NCI-H2107 treated with DMSO at 0.1 percent for 48 hours (cell line): ENCODE data around the gene TNIP1.

Experiments
- DNase-seq: peaks from one replicate; lab custom pipeline; 2025; ENCODE audit not compliant: unreplicated experiment; lab: John Stamatoyannopoulos, UW

Gene TNIP1

GRCh38 chr5:151005187-151005949, 75.5 kb downstream of the TNIP1 start:
- DNase-seq: no peak

- DNase-seq: no peak
Observed at GRCh38 chr5:151004499-151004898, 76.3 kb downstream of the TNIP1 start.

GRCh38 chr5:151003503-151003860, 77.4 kb downstream of the TNIP1 start:
- no peak for DNase-seq

GRCh38 chr5:151002681-151003502, 77.9 kb downstream of the TNIP1 start:
- no peak for DNase-seq

DNA sequence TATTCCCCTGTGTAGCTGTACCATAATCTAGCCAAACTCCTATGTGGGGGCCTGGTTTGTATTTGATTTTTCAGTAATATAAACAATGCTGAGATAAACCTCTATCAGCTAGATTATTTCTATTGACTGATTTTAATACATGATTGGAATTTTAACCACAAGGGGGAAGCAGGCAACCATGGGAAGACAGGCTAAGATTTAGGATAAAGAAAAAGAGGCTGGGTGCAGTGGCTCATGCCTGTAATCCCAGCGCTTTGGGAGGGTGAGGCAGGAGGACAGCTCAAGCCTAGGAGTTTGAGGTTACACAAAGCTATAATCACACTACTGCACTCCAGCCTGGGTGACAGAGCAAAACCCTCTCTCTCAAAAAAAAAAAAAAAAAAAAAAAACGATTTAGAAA, 78.6 kb downstream of the TNIP1 start:
- no peak for DNase-seq

DNA sequence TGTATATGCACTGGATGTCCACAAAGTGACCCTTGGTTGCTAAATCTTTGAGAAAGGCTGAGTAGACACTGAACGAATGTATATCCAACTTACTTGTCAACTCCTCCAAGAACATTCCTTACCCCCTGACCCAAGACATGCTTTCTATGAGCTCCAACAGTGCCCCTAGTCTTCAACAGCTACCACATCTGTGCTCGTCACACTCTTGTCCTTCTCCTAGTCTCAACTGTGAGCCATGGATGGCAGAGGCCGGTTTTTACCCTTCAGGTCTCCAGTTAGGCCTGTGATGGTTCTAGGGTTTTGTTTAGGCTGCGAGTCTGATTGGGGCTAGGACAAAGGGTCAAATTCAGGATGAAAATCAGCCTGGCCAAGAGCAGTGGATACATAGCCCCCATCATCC, 79.4 kb downstream of the TNIP1 start:
- DNase-seq: no peak

- no peak for DNase-seq
Observed at GRCh38 chr5:150999704-151000442, 81.0 kb downstream of the TNIP1 start.

GRCh38 chr5:150993826-150994412, 86.9 kb downstream of the TNIP1 start:
- no peak for DNase-seq

- no peak for DNase-seq
Observed at GRCh38 chr5:150993422-150993821, 87.4 kb downstream of the TNIP1 start.

DNA sequence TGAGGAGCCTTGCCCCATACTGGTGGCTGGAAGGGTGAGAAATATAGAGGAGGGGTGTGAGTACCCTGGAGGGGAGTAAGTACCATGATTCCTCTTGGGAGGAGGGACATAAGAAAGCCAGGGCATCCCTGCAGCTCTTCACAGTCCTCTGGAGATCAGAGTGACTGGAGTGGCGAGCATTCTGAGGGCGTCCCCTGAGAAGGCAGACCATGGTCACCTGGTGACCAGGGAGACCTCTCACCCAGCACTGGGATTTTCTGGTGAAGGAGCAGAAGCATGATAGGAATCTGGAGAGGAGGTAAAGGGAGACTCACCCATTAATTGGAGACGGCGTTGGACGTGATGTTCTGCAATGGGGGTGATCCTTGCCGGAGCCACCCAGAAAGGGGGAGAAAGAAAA, 88.1 kb downstream of the TNIP1 start:
- DNase-seq: no peak

DNA sequence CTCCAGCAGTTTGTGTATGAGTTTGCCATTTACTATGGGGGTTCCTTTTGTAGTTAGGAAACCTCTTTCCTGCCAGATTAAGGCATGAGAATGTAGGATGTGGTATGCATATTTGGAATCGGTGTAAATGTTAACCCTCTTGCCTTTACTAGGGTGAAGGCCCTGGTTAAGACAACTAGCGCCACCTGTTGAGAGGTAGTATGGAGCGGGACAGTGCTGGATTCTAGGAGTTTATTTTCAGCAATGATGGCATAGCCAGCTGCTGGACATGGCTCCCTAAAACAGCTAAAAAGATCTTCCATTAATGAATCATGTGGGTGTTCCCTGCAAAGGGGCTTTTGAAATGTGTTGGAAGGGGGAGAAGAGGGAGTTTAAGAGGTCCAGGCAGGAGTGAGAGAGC, 91.1 kb downstream of the TNIP1 start:
- no peak for DNase-seq

- DNase-seq: peak; percentile 2
Observed at GRCh38 chr5:150987746-150988145, 93.1 kb downstream of the TNIP1 start.
